HCT116 (cell line): ENCODE measurements around the gene SLC25A42. TPM values are rescaled to one million over a fixed set of nuclear protein-coding genes. Genes with fewer than 3 reads are reported as not detected.

Experiments used
- ATAC-seq: fragments of 200-7000 bp; cut with Tn5 transposase; 2 replicates; pipeline ENCODE4 v1.9.1; 2020; ENCODE audit warnings: mild to moderate bottlenecking, moderate library complexity
- BruUV-seq: library from RNA; stranded (reverse); fragments of 400-500 nt; replicated peaks from 2 replicates; lab custom pipeline; 2021; lab: Mats Ljungman, UMichigan
- CTCF ChIA-PET: fragments of 300-600 bp; sonication (Branson Sonifier 250); formaldehyde crosslinking; loops from one replicate; lab custom pipeline; 2021; ENCODE audit warnings: antibody characterized with exemption; lab: Charles Lee
- POLR2A ChIA-PET: fragments of 300-600, 350-600 bp; sonication (Branson Sonifier 250); formaldehyde crosslinking; loops from one replicate; lab custom pipeline; 2021; ENCODE audit warnings: antibody characterized with exemption; lab: Charles Lee
- RAD21 ChIA-PET, 2 experiments: fragments of 300-600 bp; sonication (Branson Sonifier 250); formaldehyde crosslinking; loops; one replicate each; lab custom pipeline; 2023; ENCODE audit warnings: low total read pairs in 2 of 2; ENCODE audit not compliant: uncharacterized antibody in 2 of 2, unreplicated experiment in 2 of 2, low non-redundant PET in 1 of 2; lab: Charles Lee
- DNase-seq: peaks from one replicate; pipeline ENCODE4 v3.0.0-alpha.2; 2010; ENCODE audit warnings: low read depth, low spot score
- H2AFZ ChIP-seq: fragments of 200-600 bp; shearing (Covaris generic), sonication (generic); 2 replicates; pipeline ENCODE4 v1.6.1; 2017; ENCODE audit warnings: low read depth, mixed run types, mixed read lengths, antibody characterized with exemption, low read length; ENCODE audit not compliant: poor library complexity, severe bottlenecking
- H3K27ac ChIP-seq: 2 replicates; pipeline ENCODE4 v1.5.1; 2012; ENCODE audit warnings: low read depth, low read length
- H3K27me3 ChIP-seq: fragments of 200-600 bp; sonication (generic); 2 replicates; pipeline ENCODE4 v1.6.1; 2016; ENCODE audit warnings: mixed run types, low read length, mixed read lengths; ENCODE audit not compliant: insufficient read depth
- H3K36me3 ChIP-seq, 2 experiments: fragments of 200-500 bp in 1 of 2; fragments of 200-600 bp in 1 of 2; sonication (Bioruptor generic) in 1 of 2; sonication (generic) in 1 of 2; 2 replicates each; pipeline versions ENCODE4 v1.5.1 to v1.6.1; 2014 to 2016; ENCODE audit warnings: low read length in 2 of 2, inconsistent platforms in 1 of 2, mixed read lengths in 1 of 2, mixed run types in 1 of 2; ENCODE audit not compliant: insufficient read depth in 2 of 2, control insufficient read depth in 1 of 2
- H3K4me1 ChIP-seq, 2 experiments: fragments of 200-600 bp in 1 of 2; sonication (generic) in 1 of 2; 2 replicates each; pipeline versions ENCODE4 v1.5.1 to v1.6.1; 2012 to 2017; ENCODE audit warnings: low read length in 2 of 2, inconsistent platforms in 1 of 2, mild to moderate bottlenecking in 1 of 2, mixed read lengths in 1 of 2, mixed run types in 1 of 2, moderate library complexity in 1 of 2; ENCODE audit not compliant: insufficient read depth in 2 of 2, control insufficient read depth in 1 of 2
- H3K4me2 ChIP-seq: fragments of 200-600 bp; sonication (generic); 2 replicates; pipeline ENCODE4 v1.6.1; 2017; ENCODE audit warnings: mixed run types, low read length, mixed read lengths
- H3K4me3 ChIP-seq, 2 experiments: fragments of 200-600 bp in 1 of 2; sonication (generic) in 1 of 2; replicated peaks in 1 of 2; 2 replicates each; pipeline ENCODE4 v1.5.1; 2011 to 2016; ENCODE audit warnings: low read length in 2 of 2, control low read depth in 1 of 2, low read depth in 1 of 2, mild to moderate bottlenecking in 1 of 2, mixed read lengths in 1 of 2, mixed run types in 1 of 2
- H3K79me2 ChIP-seq: fragments of 200-600 bp; sonication (generic); 2 replicates; pipeline ENCODE4 v1.6.1; 2017; ENCODE audit warnings: mild to moderate bottlenecking, mixed run types, low read length, moderate library complexity, mixed read lengths; ENCODE audit not compliant: insufficient read depth
- H3K9ac ChIP-seq: fragments of 200-600 bp; sonication (generic); 2 replicates; pipeline ENCODE4 v1.6.1; 2016; ENCODE audit warnings: low read length, mixed read lengths
- H3K9me2 ChIP-seq: fragments of 200-600 bp; sonication (generic), shearing (Covaris generic); 2 replicates; pipeline ENCODE4 v1.6.1; 2017; ENCODE audit warnings: mixed run types, mild to moderate bottlenecking, moderate library complexity; ENCODE audit not compliant: insufficient read depth
- H3K9me3 ChIP-seq, 2 experiments: fragments of 200-500 bp in 1 of 2; fragments of 200-600 bp in 1 of 2; sonication (Bioruptor generic) in 1 of 2; sonication (generic) in 1 of 2; 2 replicates each; pipeline ENCODE4 v1.6.1; 2014 to 2017; ENCODE audit warnings: low read length in 2 of 2, mixed read lengths in 2 of 2, inconsistent platforms in 1 of 2, low read depth in 1 of 2, mild to moderate bottlenecking in 1 of 2, mixed run types in 1 of 2, moderate library complexity in 1 of 2; ENCODE audit not compliant: control insufficient read depth in 1 of 2, insufficient read depth in 1 of 2
- H4K20me1 ChIP-seq: fragments of 200-600 bp; sonication (generic), shearing (Covaris generic); 2 replicates; pipeline ENCODE4 v1.6.1; 2017; ENCODE audit warnings: mixed run types, mild to moderate bottlenecking, moderate library complexity; ENCODE audit not compliant: insufficient read depth
- ATF3 ChIP-seq: IDR thresholded peaks from 2 replicates; pipeline ENCODE4 v1.6.1; 2012
- CBX3 ChIP-seq: IDR thresholded peaks from 2 replicates; pipeline ENCODE4 v1.6.1; 2012; ENCODE audit warnings: low read depth
- CTCF ChIP-seq, 3 experiments: fragments of 200-600 bp in 1 of 3; sonication (generic) in 1 of 3; IDR thresholded peaks in 2 of 3; conservative IDR thresholded peaks in 1 of 3; 2 replicates each; pipeline ENCODE4 v1.5.1; 2012 to 2017; ENCODE audit warnings: low read depth in 2 of 3, low read length in 2 of 3, antibody characterized with exemption in 1 of 3, borderline replicate concordance in 1 of 3, control low read depth in 1 of 3, mild to moderate bottlenecking in 1 of 3, mixed read lengths in 1 of 3, mixed run types in 1 of 3, moderate library complexity in 1 of 3; ENCODE audit not compliant: insufficient read depth in 1 of 3
- FOSL1 ChIP-seq: IDR thresholded peaks from 2 replicates; pipeline ENCODE4 v1.6.1; 2012; ENCODE audit warnings: low read depth
- MAX ChIP-seq: IDR thresholded peaks from 2 replicates; pipeline ENCODE4 v1.6.1; 2012
- POLR2AphosphoS5 ChIP-seq: IDR thresholded peaks from 2 replicates; pipeline ENCODE4 v1.6.1; 2011; ENCODE audit warnings: mild to moderate bottlenecking, low read depth, low read length, moderate library complexity
- REST ChIP-seq: IDR thresholded peaks from 2 replicates; pipeline ENCODE4 v1.6.1; 2012; ENCODE audit warnings: low read depth
- SP1 ChIP-seq: IDR thresholded peaks from 2 replicates; pipeline ENCODE4 v1.6.1; 2012; ENCODE audit warnings: low read depth
- SRF ChIP-seq: IDR thresholded peaks from 2 replicates; pipeline ENCODE4 v1.6.1; 2012; ENCODE audit warnings: low read depth
- intact Hi-C: fragments of 100-400 bp; cut with micrococcal nuclease; formaldehyde crosslinking; loops from 2 replicates; pipeline ENCODE4 v1.10.0; 2022
- total RNA-seq: library from RNA; stranded (reverse); gene quantifications from one replicate; pipeline ENCODE4 v1.2.1, GENCODE V29; 2021; ENCODE audit not compliant: unreplicated experiment

The SLC25A42 gene
- total RNA-seq, 1 experiment from 2014 or later = 10.2 TPM

- Histone ChIP-seq H3K36me3 (no peaks in the 10 kb centered on the region), H3K79me2 (no peaks in the 10 kb centered on the region), H3K27ac (no peak overlapping the region), H3K9me2 (no peaks in the 10 kb centered on the region), H3K4me1 (peaks cover 20 to 32% of the 10 kb centered on the region in 2 experiments), H3K9me3 (no peaks in the 10 kb centered on the region), H3K4me3 (peak overlapping the region; percentile 64 to 66), H4K20me1 (no peaks in the 10 kb centered on the region), H3K27me3 (no peaks in the 10 kb centered on the region), H3K4me2 (peak overlapping the region; percentile 85), H3K9ac (no peak overlapping the region), H2AFZ (no peak overlapping the region)
- ChIA-PET POLR2A (no interaction called here), RAD21 (interaction anchor here in 1 of 2 experiments (0.6 kb wide), 1 partner anchor 702 kb away, joined by 3 read pairs; no protein-coding TSS in a partner anchor), CTCF (no interaction called here)
- no peak for TF ChIP-seq CBX3
- no peak for TF ChIP-seq FOSL1
- TF ChIP-seq POLR2AphosphoS5 = no peak
- no peak for TF ChIP-seq ATF3
- no peak for TF ChIP-seq SP1
- no peak for DNase-seq
- ATAC-seq = no peak
- intact Hi-C loops = no loop called here
- TSS peak; percentile 36 for BruUV-seq
These were observed 1.3 kb downstream of the SLC25A42 start for GRCh38 chr19:19064811-19065745.

GRCh38 chr19:19067276-19068072, 3.7 kb downstream of the SLC25A42 start:
- ChIA-PET CTCF (no interaction called here), RAD21 (no interaction called here), POLR2A (no interaction called here)
- no peak overlapping the region for H2AFZ ChIP-seq
- no peaks in the 10 kb centered on the region for H3K36me3 ChIP-seq
- H3K27me3 ChIP-seq = no peaks in the 10 kb centered on the region
- H3K4me2 ChIP-seq = no peak overlapping the region
- intact Hi-C loops = no loop called here
- no peaks in the 10 kb centered on the region for H3K9me2 ChIP-seq
- no peaks in the 10 kb centered on the region for H3K9me3 ChIP-seq
- no peak overlapping the region for H3K9ac ChIP-seq
- TF ChIP-seq CTCF (IDR thresholded peaks at IDR 0.05 in 2 of 3, conservative IDR thresholded peaks at IDR 0.05 in 1 of 3; ENCODE audit: borderline replicate concordance in 1 of 3, insufficient read depth in 1 of 3, low read depth in 2 of 3, low read length in 2 of 3) = no peak
- TF ChIP-seq SRF = no peak
- no peak for TF ChIP-seq REST
- no peak for TF ChIP-seq MAX
- H3K27ac ChIP-seq = no peak overlapping the region
- ATAC-seq (no peak), DNase-seq (no peak)
- H3K79me2 ChIP-seq = no peaks in the 10 kb centered on the region
- H4K20me1 ChIP-seq = no peaks in the 10 kb centered on the region
- H3K4me3 ChIP-seq = no peak overlapping the region
- BruUV-seq = no TSS peak
- H3K4me1 ChIP-seq = peaks cover 14 to 20% of the 10 kb centered on the region in 2 experiments
